ENCODE data around the gene FNIP2.
A peak's percentile ranks its signal among the peaks of the same experiment; 100 is the strongest.

DNA sequence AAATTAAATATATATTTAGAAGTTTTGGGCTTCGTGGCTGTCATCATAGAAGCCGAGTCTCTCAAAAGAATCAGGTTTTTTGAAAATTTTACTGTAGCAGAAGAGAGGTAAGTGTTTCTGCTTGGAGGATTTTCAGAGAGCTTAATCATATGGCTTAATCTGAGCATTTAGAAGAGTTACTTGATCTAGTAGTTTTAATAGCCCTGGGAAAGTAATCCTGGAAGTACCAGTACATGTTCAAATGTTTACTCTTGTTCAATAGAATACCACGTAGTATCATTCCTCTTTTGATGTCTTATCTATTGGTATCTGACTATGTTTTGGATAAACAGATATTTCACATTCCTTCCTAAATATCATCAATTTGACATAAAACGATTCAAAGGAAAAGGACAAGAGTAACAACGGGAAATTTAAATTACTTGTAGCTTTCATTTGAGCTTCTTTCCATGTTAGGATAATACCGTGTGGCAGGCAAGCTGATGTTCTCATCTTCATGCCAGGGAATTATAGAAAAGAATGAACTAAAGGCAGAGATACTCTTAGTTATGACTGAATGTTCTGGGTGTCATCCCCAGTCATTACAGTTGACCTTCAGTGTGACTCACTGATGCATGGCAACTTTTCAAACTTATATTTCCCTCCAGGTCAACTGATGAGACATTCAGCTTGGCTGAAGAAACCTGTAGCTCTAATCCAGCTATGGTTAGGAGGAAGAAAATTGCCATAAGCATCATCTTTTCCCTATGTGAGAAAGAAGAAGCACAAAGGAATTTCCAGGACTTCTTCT is 89.8 kb downstream of the FNIP2 start:
- TF ChIP-seq, protein P1, sequence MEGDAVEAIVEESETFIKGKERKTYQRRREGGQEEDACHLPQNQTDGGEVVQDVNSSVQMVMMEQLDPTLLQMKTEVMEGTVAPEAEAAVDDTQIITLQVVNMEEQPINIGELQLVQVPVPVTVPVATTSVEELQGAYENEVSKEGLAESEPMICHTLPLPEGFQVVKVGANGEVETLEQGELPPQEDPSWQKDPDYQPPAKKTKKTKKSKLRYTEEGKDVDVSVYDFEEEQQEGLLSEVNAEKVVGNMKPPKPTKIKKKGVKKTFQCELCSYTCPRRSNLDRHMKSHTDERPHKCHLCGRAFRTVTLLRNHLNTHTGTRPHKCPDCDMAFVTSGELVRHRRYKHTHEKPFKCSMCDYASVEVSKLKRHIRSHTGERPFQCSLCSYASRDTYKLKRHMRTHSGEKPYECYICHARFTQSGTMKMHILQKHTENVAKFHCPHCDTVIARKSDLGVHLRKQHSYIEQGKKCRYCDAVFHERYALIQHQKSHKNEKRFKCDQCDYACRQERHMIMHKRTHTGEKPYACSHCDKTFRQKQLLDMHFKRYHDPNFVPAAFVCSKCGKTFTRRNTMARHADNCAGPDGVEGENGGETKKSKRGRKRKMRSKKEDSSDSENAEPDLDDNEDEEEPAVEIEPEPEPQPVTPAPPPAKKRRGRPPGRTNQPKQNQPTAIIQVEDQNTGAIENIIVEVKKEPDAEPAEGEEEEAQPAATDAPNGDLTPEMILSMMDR (IDR thresholded peaks at IDR 0.05) = no peak
- TF ChIP-seq EP300 (IDR thresholded peaks at IDR 0.05; ENCODE audit: borderline replicate concordance in 1 of 2, low read depth in 1 of 2, low read length in 1 of 2) = no peak
- TF ChIP-seq NFIC (IDR thresholded peaks at IDR 0.05; ENCODE audit: borderline replicate concordance) = peak; percentile 24; the same call in 1 of the 2 replicates
- TF ChIP-seq USF1 (IDR thresholded peaks at IDR 0.05; ENCODE audit: borderline replicate concordance, low read depth) = no peak
- TF ChIP-seq TAF1 (IDR thresholded peaks at IDR 0.05; ENCODE audit: borderline replicate concordance, low read depth, low read length) = no peak
- no peak for TF ChIP-seq POLR2AphosphoS5 (IDR thresholded peaks at IDR 0.05; ENCODE audit: low read depth, low read length)
- no peak for TF ChIP-seq EZH2phosphoT487 (IDR thresholded peaks at IDR 0.05; ENCODE audit: borderline replicate concordance, low read depth)
- TF ChIP-seq ZBTB33 (IDR thresholded peaks at IDR 0.05; ENCODE audit: borderline replicate concordance, low read depth) = no peak
- TF ChIP-seq ELF1 (IDR thresholded peaks at IDR 0.05) = no peak
- no peak for TF ChIP-seq MAX (IDR thresholded peaks at IDR 0.05; ENCODE audit: low read depth)
- no peak for TF ChIP-seq RFX5 (IDR thresholded peaks at IDR 0.05; ENCODE audit: low read length)

Measured in SK-N-SH (cell line).